HuH-7 (cell line): Measurements from ENCODE around the gene CDCP1.
A peak's percentile ranks its signal among the peaks of the same experiment; 100 is the strongest.
"Not testable (repeated sequence)": the region's sequence is repeated elsewhere in the genome, so short reads cannot be mapped to it uniquely, and the experiment has no call there.

ENCODE experiments used
- DNase-seq: peaks from one replicate; pipeline ENCODE4 v3.0.0; 2011; ENCODE audit warnings: low spot score

CDCP1 gene

GRCh38 chr3:45169125-45169904 lies 23.1 kb upstream of the CDCP1 start:
- DNase-seq = no peak

GRCh38 chr3:45168451-45168850 lies 22.3 kb upstream of the CDCP1 start:
- DNase-seq = no peak

- peak; percentile 75 for DNase-seq
These were observed 21.1 kb upstream of the CDCP1 start for GRCh38 chr3:45167011-45167911.

- DNase-seq = no peak
These were observed 20.2 kb upstream of the CDCP1 start for GRCh38 chr3:45166321-45166879.

GRCh38 chr3:45165497-45166283 lies 19.5 kb upstream of the CDCP1 start:
- DNase-seq = no peak

- DNase-seq = no peak
These were observed 17.9 kb upstream of the CDCP1 start for GRCh38 chr3:45164056-45164455.

- DNase-seq = no peak
These were observed 17.3 kb upstream of the CDCP1 start for GRCh38 chr3:45163481-45163880.

- no peak for DNase-seq
These were observed 8.5 kb upstream of the CDCP1 start for GRCh38 chr3:45154641-45155147.

- DNase-seq = no peak
These were observed 7.7 kb upstream of the CDCP1 start for GRCh38 chr3:45153658-45154437.

- DNase-seq = no peak
These were observed 6.1 kb upstream of the CDCP1 start for GRCh38 chr3:45152307-45152706.

- no peak for DNase-seq
These were observed 4.9 kb upstream of the CDCP1 start for GRCh38 chr3:45151100-45151499.

GRCh38 chr3:45148921-45149320 lies 2.7 kb upstream of the CDCP1 start:
- no peak for DNase-seq

GRCh38 chr3:45145223-45145622 lies 955 bp downstream of the CDCP1 start:
- DNase-seq = no peak

GRCh38 chr3:45143673-45144671 lies 2.2 kb downstream of the CDCP1 start:
- no peak for DNase-seq

- DNase-seq = not testable (repeated sequence)
These were observed 5.4 kb downstream of the CDCP1 start for GRCh38 chr3:45140770-45141155.

GRCh38 chr3:45140141-45140769 lies 5.9 kb downstream of the CDCP1 start:
- DNase-seq = no peak

GRCh38 chr3:45139372-45140140 lies 6.6 kb downstream of the CDCP1 start:
- no peak for DNase-seq

GRCh38 chr3:45137656-45138181 lies 8.5 kb downstream of the CDCP1 start:
- no peak for DNase-seq
